GM18502 (cell line): ENCODE results near the gene ACTN3.
A peak's percentile ranks its signal among the peaks of the same experiment; 100 is the strongest.
"Not testable (repeated sequence)": the region's sequence is repeated elsewhere in the genome, so short reads cannot be mapped to it uniquely, and the experiment has no call there.

Experiments
- ATAC-seq: cut with Tn5 transposase; IDR thresholded peaks from one replicate; pipeline ENCODE4 v1.9.1; 2021; ENCODE audit warnings: mild to moderate bottlenecking; ENCODE audit not compliant: unreplicated experiment, poor library complexity

The ACTN3 gene

DNA sequence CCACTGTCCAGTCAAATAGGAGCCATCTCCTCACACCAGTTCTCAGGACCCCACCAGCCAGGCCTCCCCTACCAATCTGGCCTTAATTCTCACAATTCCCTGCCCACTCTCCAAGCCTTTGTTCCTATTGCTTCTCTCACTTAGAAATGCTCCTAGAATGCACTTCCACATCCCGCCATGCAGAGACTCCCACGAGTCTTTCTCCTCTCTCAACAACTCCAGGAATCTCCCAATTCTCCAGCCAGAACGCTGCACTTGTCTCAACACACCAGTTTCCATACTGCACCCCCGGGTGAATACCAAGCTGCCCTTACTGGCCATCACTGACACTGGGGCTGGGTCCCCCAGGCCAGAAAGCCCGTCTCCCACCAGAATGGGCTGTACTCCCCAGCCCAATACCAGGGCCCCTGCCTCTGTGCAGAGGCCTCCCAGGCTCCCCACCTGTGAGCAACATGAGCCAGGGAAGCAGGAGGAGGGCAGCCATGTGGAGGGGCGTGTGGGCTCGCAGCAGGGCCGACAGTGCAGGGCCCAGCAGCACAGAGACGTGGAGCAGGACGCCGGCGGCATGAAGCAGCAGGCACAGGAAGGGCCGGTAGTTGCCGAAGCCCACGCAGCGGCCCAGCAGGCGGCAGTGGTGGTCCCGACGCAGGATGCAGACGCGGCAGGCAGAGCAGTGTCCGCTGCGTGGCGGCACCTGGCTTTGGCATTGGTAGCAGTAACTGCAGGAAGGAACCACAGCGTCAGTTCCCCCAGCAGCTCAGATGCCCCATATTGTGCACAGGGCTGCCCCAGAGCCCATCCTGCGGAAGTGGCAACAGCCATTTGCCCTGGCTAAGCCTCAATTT lies 3.2 kb upstream of the ACTN3 start:
- ATAC-seq: peak; percentile 30

GRCh38 chr11:66544952-66545351 lies 1.8 kb upstream of the ACTN3 start:
- not testable (repeated sequence) for ATAC-seq

- ATAC-seq: peak; percentile 83
Observed at GRCh38 chr11:66545701-66546367, 869 bp upstream of the ACTN3 start, which contains the start of gene ZDHHC24. Gene ZDHHC24 (minus strand): TSS chr11:66546048. CDS start chr11:66546003, 45 bp downstream.

- ATAC-seq: no peak
Observed at GRCh38 chr11:66546966-66547661, 411 bp downstream of the ACTN3 start.

GRCh38 chr11:66547662-66548009 lies 933 bp downstream of the ACTN3 start:
- ATAC-seq: no peak

DNA sequence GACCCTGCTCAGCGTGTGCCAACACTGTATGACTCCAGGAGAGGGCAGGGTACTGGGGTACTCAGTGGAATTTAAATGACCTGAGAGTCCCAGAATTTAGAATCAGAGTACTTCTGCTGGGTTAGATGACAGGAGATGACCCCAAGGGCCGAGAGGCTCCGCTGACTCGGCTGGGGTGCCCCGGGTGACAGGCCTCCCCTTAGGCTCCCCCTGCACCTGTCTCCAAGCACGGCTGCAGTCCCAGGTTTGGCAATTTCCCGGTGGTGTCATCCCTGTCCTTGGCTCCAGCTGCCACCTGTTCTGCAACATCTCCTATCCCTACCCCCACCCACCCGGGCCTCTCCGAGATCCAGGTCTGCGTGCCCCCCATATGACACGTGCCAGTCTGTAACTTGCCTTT lies 1.3 kb downstream of the ACTN3 start:
- ATAC-seq: no peak

DNA sequence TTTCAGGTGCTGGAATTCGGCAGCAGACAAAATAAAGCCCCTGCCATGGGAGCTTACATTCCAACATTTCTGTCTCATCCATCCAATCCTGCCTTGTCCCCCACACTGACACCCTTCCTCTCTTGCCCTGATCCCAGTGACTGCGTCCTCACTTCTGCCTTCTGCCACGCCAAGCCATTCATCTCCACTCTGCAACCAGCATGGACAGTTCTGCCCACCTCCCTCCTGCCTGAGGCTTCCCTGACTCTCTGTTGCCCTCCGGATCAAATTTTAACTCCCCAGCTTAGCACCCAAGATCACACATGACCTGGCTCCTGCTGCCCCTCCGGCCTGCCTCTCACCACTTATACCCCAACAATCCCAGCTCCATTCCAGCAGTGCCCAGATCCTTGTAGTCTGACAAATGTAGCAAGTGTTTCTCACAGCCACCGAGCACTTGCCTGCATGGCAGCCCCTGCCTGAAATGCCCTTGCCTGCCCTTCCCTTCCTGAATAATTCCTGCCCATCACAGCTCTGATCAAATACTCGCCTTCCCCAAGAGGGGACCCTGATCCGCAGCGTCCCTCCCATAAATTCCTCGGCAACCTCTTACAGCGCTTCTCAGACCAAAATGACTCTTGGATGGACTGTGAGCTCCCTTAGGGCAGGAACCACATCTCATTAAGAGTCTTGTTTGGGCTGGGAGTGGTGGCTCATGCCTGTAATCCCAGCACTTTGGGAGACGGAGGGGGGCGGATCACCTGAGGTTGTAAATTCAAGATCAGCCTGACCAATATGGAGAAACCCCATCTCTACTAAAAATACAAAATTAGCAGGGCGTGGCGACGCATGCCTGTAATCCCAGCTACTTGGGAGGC lies 2.3 kb downstream of the ACTN3 start:
- ATAC-seq: no peak

DNA sequence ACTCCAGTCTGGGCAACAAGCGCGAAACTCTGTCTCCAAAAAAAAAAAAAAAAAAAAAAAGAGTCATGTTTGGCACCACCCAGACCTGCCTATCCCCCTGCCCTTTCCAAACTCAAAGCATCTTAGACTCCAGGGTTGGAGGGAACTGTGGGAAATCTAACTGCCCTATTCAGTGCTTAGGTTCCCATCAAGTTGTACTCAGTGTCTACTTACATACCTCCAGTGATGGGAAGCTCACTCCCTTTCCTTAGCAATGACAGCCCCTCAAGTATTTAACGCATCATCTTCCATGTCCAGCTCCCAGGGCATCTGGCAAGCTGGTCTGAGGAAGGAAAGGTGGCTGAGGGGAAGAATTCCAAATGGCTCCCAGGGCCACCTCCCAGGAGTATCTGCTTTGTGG lies 3.0 kb downstream of the ACTN3 start:
- no peak for ATAC-seq

- no peak for ATAC-seq
Observed at GRCh38 chr11:66550887-66551286, 4.2 kb downstream of the ACTN3 start.

DNA sequence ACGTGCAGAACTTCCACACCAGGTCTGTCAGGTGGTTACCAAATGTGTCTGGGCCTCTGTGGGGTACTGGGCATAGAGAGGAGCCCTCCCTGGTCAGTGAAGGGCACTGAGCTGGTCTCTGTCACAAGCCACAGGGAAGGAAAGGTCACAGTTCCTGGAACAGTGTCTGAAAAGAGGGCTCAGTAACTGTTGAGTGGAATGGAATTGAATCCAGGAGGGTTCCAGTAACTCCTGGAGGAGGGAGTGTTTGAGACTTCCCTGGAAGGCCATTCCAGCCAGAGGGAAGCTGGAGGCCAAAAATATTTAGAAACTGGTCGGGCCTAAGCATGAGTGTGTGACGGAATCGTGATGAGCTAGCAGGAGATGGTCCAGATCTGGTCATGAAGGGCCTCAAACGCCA lies 7.9 kb downstream of the ACTN3 start:
- ATAC-seq: no peak

GRCh38 chr11:66555416-66555815 lies 8.7 kb downstream of the ACTN3 start:
- no peak for ATAC-seq

GRCh38 chr11:66556086-66556485 lies 9.4 kb downstream of the ACTN3 start:
- no peak for ATAC-seq

GRCh38 chr11:66557733-66558326 lies 11.1 kb downstream of the ACTN3 start:
- no peak for ATAC-seq

- ATAC-seq: no peak
Observed at GRCh38 chr11:66559142-66559865, 12.6 kb downstream of the ACTN3 start.

GRCh38 chr11:66559866-66560676 lies 13.4 kb downstream of the ACTN3 start:
- ATAC-seq: no peak

DNA sequence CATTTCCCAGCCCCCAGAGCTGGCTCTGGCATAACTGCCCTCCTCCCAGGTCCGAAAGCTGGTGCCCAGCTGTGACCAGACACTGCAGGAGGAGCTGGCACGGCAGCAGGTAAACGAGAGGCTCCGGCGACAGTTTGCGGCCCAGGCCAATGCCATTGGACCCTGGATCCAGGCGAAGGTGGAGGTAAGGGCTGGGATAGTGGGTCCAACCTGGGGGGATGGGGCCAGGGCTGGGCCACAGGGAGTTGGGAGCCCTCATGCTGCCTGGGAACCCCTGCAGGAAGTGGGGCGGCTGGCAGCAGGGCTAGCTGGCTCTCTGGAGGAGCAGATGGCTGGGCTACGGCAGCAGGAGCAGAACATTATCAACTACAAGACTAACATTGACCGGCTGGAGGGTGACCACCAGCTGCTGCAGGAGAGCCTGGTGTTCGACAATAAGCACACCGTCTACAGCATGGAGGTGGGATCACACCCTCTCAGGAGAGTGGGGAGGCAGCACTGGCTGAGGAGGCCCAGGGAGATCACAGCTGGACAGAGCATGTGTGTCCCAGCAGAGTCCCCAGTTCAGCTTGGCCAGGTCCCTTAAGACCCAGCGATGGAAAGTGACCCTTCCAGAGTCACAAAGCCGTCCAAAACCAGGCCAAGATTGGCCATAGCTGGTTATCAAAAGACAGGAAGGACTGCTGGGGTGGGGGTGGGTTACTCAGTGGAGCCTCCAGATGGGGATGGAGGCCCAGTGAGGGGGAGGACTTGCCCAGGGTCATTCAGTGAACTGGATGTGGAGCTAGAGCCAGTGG lies 14.7 kb downstream of the ACTN3 start:
- no peak for ATAC-seq

GRCh38 chr11:66561975-66562248 lies 15.2 kb downstream of the ACTN3 start:
- no peak for ATAC-seq

DNA sequence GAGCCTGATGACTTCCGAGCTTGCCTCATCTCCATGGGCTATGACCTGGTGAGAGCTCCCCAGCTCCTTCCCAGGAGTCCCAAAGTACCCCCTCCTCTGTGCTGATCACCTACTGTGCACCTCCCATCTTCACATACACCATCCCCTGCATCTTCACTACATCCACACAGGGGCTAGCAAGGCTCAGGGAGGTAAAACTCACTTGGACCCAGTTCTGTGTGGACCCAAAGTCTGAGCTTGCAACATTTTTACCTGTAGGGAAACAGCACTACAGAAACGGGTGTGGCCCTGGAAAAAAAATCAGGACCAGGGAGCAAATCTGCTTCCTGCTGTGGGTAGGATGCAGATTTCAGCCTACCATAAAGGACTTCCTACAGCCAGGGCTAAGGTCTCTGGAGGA lies 15.6 kb downstream of the ACTN3 start:
- no peak for ATAC-seq
